HG02763 (cell line): ENCODE data around the gene SPATA1.

Experiments
- ATAC-seq: cut with Tn5 transposase; IDR thresholded peaks from one replicate; pipeline ENCODE4 v1.9.1; 2021; ENCODE audit warnings: mild to moderate bottlenecking, moderate library complexity; ENCODE audit not compliant: unreplicated experiment

SPATA1 gene, protein sequence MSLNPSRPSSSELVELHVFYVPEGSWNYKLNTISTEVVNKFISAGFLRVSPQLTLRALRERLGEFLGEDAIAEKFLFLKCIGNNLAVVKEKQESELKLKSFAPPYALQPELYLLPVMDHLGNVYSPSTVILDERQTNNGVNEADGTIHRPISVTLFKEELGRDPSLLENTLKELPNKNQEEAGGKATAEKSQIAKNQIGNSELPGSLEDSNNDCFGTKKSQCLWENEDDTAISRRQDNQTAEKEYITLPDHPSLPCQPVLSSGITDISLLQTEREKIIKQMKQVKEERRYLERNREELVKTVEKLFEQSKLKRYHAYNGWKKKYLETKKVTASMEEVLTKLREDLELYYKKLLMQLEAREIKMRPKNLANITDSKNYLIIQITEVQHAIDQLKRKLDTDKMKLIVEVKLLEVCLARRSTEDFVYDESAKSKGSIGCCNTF

DNA sequence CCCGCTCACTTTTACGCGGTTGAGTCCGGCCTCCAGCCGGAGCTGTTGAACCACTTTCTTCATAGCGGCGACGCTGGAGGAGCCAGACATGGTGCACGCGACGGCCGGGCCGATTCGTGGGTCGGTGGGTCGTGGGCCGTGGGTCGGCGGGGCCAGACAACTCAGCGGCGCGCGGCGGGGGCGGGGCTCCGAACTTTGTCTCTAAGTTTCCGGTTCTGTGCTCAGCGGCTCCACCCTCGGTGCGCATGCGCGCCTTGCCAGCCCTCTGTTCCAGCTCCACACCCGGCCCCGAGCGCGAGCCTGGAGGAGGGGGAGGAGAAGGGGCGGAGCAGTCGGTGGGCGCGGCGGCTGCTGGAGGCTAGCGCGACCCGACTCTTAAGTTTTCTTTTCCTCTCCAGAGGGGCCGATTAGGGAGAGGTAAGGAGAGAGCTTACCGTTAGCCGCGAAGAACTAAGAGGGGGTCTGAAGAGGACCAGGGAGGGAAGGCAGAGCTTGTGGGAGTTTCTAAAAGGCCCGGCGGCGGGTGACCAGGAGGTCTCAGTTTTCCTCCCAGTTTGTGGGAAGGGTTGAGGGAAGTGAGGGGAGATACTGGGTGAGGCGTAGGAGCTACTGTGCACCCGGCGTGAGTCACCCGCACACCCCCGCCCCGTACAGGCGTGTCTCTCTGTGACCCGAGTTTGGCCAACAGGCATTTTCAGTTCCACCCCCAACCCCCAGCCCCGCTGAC, at the start of gene SPATA1, which contains the start of gene GNG5:
SPATA1 (plus strand) TSS at position 385 of the 727 bp plus-strand sequence. CDS start 9,974 bp downstream, outside the sequence.
GNG5 (minus strand) TSS at position 580 of the 727 bp plus-strand sequence; CDS start at position 90, 490 bp downstream.
- ATAC-seq: peak; percentile 84

DNA sequence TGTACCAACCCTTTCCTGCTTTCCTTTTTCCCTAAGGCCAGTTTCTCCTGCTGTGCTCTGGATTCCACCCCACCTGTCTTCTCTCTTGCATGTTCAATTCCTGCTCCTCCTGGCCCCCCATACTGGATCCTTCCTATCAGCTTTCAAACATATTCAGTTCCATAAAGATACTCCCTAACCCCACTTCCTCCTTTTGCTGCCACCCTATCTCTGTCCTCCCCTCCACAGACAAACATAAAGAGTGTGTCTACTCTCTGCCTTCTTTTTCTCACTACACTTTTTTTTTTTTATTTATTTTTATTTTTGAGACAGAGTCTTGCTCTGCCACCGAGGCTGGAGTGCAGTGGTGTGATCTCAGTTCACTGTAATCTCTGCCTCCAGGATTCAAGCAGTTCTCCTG, 44.1 kb upstream of the SPATA1 start:
- ATAC-seq: no peak

DNA sequence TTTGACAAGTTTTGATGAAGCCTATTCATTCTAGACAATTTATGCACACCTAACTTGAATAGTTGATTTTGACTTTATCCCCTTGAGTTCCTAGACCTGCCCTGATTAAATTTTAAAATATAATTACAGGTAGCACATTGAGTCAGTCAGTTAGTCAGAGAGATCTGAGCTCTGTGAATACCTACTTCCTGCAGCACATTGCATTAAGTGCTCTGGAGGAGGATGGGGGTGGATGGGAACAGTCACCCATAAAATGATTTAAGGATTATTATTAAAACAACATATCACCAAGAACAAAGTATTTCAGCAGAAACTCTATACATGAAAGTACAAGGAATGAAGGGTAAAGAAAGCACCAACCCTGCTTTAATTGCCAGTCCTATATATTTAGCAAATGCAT, 38.9 kb upstream of the SPATA1 start:
- no peak for ATAC-seq

DNA sequence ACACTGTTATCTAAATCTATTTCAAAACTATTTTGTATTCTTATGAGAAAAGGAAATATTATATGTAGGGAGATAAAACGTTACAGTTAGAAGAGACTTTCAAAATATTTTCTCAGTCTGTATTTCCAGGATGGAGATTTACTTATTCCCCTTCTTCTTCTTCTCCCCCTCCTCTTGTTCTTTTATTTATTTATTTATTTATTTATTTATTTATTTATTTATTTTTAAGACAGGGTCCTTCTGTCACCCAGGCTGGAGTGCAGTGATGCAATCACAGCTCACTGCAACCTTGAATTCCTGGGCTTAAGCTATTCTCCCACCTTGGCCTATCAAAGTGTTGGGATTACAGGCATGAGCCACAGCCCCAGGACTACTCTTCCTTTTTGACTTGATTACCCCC, 30.0 kb upstream of the SPATA1 start:
- no peak for ATAC-seq

DNA sequence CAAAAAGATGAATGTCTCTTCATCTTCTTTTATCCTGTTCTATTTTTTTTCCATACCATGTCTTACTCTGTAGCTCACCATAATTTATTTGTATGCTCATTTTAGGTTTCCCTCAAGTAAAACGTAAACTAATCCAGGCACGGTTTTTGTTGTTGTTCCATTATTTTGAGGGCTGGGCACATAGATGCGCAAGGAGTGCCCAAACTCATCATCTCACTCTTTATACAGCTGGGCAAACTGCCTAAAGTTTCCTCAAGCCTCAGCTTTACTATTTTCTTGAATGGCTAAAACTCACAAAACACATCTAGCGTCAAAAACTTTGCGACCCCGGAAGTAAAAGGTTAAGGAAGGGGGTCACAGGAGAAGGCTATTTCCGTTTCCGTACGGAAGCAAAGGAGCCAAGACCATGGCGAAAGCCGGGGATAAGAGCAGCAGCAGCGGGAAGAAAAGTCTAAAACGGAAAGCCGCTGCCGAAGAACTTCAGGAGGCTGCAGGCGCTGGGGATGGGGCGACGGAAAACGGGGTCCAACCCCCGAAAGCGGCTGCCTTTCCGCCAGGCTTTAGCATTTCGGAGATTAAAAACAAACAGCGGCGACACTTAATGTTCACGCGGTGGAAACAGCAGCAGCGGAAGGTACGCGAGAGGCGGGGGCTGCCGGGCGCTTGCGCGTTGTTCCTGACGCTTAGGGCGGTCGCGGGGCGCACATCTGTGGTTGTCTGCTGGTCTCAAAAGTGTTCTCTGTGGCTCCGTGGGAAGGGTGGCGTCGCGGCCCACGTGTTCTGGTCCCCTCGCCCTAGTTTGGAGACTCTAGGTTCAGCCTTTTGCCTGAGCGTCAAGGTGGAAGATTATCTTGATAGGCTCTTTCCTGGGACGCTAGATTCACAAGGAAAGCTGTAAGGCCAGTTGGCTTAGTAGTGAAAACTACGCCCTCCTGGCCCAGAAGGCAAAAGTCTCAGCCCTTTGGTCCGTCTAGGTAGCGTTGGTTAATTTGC, 27.0 kb upstream of the SPATA1 start, which contains the start of gene RPF1:
RPF1 (plus strand) TSS at position 391 of the 993 bp plus-strand sequence; CDS start at position 407, 16 bp downstream.
- peak; percentile 96 for ATAC-seq

DNA sequence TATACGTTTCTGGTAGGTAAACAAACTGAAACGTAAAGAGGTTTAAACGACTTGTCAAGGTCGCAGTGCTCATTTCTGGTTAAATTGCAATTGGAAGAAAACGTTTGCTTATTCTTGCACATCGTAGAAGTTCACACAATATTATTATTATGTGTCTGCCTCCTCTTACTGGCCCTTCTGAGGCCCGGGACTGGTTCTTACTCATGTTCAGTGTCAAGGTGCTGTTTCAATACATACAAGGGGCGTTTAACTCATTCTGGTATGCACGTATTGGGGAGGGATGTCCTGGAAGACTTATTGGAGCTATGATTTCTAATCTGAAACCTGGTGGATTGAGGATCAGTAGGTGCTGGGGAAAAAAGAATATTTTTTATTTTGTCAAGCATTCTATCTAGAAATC, 26.2 kb upstream of the SPATA1 start:
- ATAC-seq: peak; percentile 24

DNA sequence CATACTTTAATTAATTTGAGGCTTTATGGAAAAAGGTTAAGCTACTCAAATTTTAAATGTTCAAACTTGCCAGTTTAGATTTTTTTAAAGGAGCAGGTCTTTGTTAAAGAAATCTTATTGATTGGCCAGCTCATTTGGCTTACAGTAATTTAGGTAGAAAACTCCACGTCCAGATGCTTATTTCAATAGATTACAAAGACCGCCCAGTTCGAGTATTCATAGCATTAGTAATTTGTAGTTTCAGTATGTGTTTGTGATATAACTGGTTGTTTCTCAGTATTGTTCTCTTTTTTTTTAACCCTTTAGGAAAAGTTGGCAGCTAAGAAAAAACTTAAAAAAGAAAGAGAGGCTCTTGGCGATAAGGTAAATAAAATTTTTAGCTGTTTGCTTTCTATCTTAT, 25.5 kb upstream of the SPATA1 start:
- ATAC-seq: no peak

DNA sequence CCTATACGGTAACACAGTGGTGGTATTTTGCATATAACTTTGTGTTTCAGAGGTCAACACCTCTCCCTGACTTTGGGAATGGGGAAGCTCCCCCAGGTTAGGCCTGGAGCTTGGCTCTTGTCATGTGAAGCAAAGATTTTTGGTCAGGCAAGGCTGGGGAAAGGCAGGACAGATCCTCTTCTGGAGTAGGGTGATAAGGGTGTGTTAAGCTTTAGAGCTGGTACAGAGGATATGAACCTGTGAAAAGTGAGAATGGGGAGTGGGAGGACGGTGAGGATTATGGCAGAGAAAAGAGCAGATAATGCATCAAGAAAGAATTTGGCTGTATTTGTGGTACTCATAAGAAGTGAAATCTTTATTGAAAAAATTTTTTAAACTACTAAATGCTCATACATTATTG, 24.9 kb upstream of the SPATA1 start:
- no peak for ATAC-seq

DNA sequence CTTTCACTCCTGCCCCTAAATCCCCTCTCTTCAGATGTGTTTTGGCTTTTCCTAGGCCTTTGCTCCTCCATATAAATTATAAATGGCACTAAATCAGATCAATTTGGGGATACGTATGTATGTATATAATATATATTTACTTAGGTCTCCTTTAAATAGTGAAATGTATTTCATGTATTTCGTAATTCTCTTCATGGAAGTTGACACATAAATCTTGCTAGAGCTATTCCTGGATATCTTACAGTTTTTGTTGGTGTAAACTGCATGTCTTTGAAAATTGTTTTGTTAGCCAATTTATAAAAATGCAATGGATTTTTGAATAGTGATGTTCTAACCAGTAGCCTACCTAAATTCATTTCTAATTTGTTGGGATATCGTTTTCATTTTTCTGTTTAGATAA, 18.1 kb upstream of the SPATA1 start:
- ATAC-seq: no peak

DNA sequence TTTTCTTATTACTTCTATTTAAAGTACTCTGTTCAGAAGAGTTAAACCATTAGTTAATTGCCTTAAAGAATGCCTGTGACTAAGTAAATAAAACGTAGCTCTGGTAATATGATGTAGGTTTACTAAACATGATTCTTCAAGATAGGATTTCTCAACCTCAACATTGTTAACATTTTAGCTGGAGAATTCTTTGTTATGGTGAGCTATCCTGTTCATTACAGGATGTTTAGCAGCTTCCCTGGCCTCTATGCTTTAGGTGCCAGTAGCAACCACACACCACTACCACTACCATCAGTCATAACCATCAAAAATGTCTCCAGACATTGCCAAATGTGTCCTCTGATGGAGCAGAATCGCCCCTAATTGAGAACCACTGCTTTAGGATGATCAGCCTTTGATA, 16.4 kb upstream of the SPATA1 start:
- no peak for ATAC-seq

DNA sequence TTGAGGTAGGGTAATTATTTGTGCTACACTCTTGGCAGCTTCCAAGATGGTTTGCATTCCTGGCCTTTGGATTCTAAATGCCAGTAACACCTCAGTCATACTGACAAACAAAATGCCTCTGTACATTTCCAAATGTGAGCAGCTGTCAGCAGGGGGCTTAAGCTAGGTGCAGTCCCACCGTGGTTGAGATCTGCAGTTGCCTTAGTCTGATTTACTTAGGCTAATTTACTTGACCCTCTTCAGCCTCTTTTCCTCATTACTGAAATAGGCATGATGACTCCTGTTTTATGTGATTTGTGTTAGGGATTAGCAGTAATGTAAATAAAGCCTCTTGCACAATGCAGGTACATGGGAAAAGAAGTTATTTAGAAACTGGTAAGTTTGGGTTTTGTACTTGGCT, 13.5 kb upstream of the SPATA1 start:
- ATAC-seq: no peak

DNA sequence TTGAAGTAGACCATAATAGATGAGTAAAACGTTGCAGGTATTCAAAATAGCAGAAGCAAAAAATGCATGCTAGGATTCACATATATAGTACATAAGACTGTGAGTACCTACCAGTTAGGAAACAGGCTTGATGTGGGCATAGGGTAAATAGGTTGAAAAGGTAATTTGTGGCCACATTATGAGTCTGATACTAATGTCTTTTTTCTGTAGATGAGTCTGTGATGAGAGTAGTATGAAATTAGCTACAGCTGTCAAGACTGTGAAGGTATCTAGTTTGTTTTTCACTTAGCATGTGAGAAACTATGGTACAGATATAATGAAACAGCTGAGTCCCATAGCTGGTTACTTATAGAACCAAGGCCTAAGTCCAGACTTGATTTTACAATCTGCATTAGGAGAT, 12.4 kb upstream of the SPATA1 start:
- no peak for ATAC-seq

DNA sequence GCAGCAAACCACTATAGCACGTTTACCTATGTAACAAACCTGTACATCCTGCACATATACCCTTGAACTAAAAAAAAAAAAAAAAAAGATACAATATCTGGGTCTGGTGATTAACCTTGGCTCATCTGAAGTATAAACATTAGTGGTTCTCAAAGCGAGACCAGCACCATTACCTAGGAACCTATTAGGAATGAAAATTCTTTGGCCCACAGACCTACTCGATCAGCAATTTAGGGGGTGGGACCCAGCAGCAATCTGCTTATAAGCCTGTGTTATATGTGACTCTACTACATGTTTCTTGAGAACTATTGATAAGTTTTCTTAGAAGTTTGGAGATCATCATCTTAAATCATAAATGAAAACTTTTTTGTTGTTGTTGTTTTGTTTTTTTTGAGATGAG, 9.7 kb upstream of the SPATA1 start:
- no peak for ATAC-seq

DNA sequence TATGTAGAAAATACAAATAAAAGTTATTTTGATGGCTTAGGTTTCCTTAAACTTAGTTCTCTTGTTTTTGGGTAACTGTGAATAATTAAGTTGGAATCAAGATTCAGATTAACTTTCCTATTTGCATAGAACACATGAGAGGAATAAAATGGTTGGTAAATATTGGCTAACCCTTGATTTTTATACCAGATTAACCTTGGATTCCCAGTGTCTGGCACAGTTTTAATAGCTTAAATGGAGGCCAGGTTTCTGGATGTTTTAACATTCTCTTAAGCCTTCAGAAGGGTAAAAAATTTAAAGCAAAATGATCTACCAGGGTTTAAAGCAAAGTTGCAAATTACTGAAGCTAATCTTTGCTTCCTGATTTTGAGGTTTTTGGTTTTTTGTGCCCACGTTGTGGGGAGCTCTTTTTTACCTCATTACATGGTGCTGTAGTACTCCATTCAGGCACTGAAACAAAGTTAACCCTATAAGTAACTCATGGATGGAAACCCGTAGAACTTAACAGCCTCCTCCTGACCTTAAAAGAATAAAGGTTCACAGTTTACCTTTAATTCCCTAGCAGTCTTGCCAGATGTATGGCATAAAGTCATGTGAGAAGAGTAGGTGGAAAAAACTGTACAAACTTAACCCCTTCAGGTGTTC, 8.4 kb upstream of the SPATA1 start:
- ATAC-seq: no peak

DNA sequence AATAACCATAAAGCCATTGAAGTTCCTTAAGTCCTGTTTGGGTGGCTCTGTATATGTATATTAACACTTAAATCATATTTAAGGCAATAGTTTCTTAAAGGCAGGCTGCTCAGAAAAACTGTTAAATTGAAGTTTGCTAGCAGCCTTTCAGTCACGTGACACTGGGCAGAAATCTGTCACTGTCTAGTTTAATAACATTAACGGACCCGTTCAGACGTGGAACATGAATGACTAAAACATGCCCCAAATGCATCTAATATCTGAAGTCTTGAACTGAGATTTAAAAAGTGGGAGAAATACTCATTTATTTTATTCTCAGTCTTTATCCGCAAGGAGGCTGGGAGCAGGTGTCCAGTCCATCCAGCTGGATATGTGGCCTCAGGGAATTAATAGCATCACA, 3.3 kb upstream of the SPATA1 start:
- ATAC-seq: no peak

DNA sequence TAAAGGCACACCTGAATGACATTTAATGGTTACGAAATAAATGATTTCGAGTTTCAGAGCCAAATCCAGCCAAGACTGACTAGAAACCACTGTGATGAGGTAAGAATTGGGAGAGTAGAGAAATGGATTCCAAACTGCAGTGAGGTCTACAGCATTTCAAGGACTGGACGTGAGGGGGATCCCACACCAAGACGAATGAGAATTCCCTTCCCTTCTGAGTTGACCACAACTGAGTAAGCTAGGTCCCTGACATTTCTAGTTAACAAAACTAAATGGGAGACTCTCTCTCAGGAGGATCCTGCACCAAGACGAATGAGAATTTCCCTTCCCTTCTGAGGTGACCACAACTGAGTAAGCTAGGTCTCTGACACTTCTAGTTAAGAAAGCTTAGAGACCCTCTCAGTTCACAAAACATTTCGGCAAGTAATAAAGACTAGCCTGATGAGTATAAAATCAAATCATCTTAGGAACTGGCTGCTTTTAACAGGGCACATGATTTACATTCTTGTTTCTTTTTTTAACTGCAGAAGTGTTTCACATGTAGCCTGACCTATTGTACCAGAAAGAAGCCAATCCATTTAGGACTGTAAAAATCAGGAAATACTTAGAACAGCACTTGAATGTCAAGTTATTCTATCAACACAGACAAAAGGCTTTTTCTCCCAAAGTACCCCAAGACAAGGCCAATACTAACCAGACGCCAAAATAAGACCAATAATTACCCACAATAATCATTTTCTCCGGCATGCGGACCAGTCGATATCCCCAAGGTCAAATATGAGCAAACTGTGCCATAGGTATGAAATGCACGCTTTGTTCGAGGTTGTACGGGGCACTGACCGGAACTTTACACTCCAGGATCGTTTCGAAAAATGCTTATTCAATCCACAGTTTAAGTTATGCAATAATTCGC, 1.4 kb upstream of the SPATA1 start:
- no peak for ATAC-seq

DNA sequence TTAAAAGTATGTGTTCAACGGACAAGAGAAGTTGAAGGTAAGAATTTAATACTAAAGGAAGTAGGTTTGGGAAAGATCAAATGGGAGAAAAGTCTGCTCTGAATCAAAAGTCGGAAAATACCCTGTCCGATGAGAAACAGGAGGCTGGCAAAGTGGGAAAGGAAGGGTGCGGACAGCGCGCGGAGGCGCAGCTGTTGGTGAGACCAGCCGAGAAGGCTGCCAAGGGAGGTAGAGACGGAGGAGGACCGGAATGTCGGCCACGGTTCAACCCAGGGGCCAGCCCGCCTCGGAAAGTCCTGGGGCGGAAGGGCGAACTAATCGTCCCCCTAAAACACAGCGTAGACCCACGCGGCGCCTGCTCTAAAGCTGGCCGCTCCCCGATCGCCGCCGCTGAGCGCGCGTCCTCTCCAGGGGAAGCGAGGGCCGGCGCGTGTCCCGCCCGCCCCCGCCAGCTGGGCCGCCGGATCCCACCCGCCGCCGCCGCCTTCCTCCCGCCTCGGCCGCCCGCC, 639 bp upstream of the SPATA1 start:
- peak; percentile 32 for ATAC-seq

DNA sequence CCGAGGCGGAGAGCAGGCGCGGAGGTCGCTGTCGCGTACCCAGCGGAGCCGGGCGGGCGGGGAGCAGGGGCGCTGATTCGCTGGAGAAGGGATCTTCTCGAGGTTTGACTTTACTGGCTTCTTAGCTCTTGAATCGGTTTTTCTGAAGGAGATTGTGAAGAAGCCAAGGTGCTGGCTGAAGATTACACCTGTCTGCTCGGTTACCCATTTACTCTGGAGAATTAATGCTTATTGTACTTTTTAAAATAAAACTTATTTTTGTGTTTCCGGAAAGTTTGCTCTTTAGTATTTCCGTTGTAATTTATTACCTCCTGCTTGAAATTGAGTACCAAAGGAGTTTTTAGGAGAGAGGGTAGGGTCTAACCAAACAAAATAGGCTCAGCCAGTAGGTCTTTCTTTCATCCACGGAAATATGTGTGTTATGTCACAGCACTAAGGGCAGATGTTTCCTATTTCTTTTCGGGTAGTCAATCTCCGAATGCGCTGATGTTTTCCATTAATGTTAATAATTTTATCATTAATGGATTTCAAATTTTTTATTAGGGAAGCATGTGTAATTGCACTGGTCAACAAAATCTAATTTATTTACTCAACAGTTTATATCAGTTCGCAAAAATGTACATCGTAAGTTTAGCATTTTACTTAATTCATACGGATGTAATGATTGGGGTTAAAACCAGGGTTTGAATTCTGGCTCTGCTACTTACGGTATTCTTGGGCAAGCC, 705 bp downstream of the SPATA1 start:
- ATAC-seq: no peak
